ENCODE results near the gene LGR5. TPM values are rescaled to one million over a fixed set of nuclear protein-coding genes. Genes with fewer than 3 reads are reported as not detected.

LGR5 gene
- total RNA-seq, 2 experiments from 2014 or later: not detected

DNA sequence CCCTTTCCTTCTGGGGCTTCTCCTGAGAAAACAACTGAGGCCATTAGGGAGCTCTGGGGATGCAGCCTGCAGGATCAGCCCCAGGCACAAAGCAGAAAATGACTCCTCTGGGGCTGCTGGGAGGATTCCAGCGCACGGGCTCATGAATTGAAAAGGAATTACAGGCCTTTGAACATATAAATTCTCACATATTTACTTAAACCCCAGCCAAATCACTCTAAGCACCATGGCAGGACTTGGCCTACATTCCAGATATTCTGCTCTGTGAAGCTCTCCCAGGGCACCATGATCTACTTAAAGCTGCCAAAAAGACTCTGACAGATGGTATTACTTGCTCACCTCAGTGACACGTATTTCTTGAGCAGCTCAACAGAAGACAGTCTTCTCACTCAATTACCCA lies 136.9 kb downstream of the LGR5 start:
- Mint-ChIP-seq H3K27me3 (peaks cover 4% of the 10 kb centered on the region), H3K4me3 (no peak overlapping the region), H3K4me1 (ENCODE audit: low read depth) (no peaks in the 10 kb centered on the region), H3K36me3 (ENCODE audit: low read depth) (no peaks in the 10 kb centered on the region), H3K9me3 (no peaks in the 10 kb centered on the region), H3K27ac (no peak overlapping the region)
- no peak for DNase-seq
- ChIA-PET CTCF (interaction anchor here (1.2 kb wide), 1 partner anchor 161 kb away, joined by 3 read pairs; no protein-coding TSS in a partner anchor), POLR2A (no interaction called here)
- ATAC-seq: no peak
- intact Hi-C loops (cut with micrococcal nuclease): no loop called here
- no peak for TF ChIP-seq CTCF (IDR thresholded peaks at IDR 0.05)

GRCh38 chr12:71578694-71579258 lies 139.2 kb downstream of the LGR5 start:
- peaks cover 1% of the 10 kb centered on the region for H3K27me3 Mint-ChIP-seq
- intact Hi-C loops (cut with micrococcal nuclease): no loop called here
- no peaks in the 10 kb centered on the region for H3K36me3 Mint-ChIP-seq (ENCODE audit: low read depth)
- ATAC-seq: no peak
- H3K9me3 Mint-ChIP-seq: no peaks in the 10 kb centered on the region
- H3K4me3 Mint-ChIP-seq: no peak overlapping the region
- CTCF ChIA-PET: interaction anchor here (1.6 kb wide), 1 partner anchor 169 kb away, joined by 5 read pairs; no protein-coding TSS in a partner anchor
- no peak for DNase-seq
- POLR2A ChIA-PET: no interaction called here
- H3K27ac Mint-ChIP-seq: no peak overlapping the region
- no peaks in the 10 kb centered on the region for H3K4me1 Mint-ChIP-seq (ENCODE audit: low read depth)
- no peak for TF ChIP-seq CTCF (IDR thresholded peaks at IDR 0.05)

GRCh38 chr12:71581206-71581605 lies 141.6 kb downstream of the LGR5 start:
- Mint-ChIP-seq H3K9me3 (no peaks in the 10 kb centered on the region), H3K4me3 (no peak overlapping the region), H3K36me3 (ENCODE audit: low read depth) (no peaks in the 10 kb centered on the region), H3K27me3 (no peaks in the 10 kb centered on the region), H3K27ac (no peak overlapping the region), H3K4me1 (ENCODE audit: low read depth) (no peaks in the 10 kb centered on the region)
- ChIA-PET POLR2A (no interaction called here), CTCF (no interaction called here)
- ATAC-seq: no peak
- no peak for DNase-seq
- TF ChIP-seq CTCF (IDR thresholded peaks at IDR 0.05): no peak
- intact Hi-C loops (cut with micrococcal nuclease): no loop called here

- DNase-seq (no peak), ATAC-seq (no peak)
- intact Hi-C loops (cut with micrococcal nuclease): no loop called here
- peaks cover 1% of the 10 kb centered on the region for H3K27me3 Mint-ChIP-seq
- no peaks in the 10 kb centered on the region for H3K9me3 Mint-ChIP-seq
- CTCF ChIA-PET: no interaction called here
- H3K4me1 Mint-ChIP-seq (ENCODE audit: low read depth): no peaks in the 10 kb centered on the region
- POLR2A ChIA-PET: no interaction called here
- H3K36me3 Mint-ChIP-seq (ENCODE audit: low read depth): no peaks in the 10 kb centered on the region
- no peak for TF ChIP-seq CTCF (IDR thresholded peaks at IDR 0.05)
- H3K27ac Mint-ChIP-seq: no peak overlapping the region
- H3K4me3 Mint-ChIP-seq: no peak overlapping the region
Measured at GRCh38 chr12:71582925-71583324, 143.3 kb downstream of the LGR5 start.

DNA sequence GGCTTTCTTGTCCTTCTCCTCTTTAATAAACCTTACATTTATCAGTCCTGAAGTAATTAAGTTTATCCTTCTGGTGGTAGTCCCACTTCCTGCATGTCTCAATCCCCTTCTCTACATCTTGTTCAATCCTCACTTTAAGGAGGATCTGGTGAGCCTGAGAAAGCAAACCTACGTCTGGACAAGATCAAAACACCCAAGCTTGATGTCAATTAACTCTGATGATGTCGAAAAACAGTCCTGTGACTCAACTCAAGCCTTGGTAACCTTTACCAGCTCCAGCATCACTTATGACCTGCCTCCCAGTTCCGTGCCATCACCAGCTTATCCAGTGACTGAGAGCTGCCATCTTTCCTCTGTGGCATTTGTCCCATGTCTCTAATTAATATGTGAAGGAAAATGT lies 144.8 kb downstream of the LGR5 start:
- intact Hi-C loops (cut with micrococcal nuclease): no loop called here
- no peaks in the 10 kb centered on the region for H3K36me3 Mint-ChIP-seq (ENCODE audit: low read depth)
- ATAC-seq (no peak), DNase-seq (no peak)
- TF ChIP-seq CTCF (IDR thresholded peaks at IDR 0.05): no peak
- H3K4me3 Mint-ChIP-seq: no peak overlapping the region
- H3K27ac Mint-ChIP-seq: no peak overlapping the region
- ChIA-PET CTCF (interaction anchor here (1.1 to 2.0 kb wide), 2 partner anchors 11 to 163 kb away, joined by 4 to 6 read pairs; no protein-coding TSS in a partner anchor), POLR2A (no interaction called here)
- H3K4me1 Mint-ChIP-seq (ENCODE audit: low read depth): no peaks in the 10 kb centered on the region
- H3K9me3 Mint-ChIP-seq: no peaks in the 10 kb centered on the region
- peaks cover 2% of the 10 kb centered on the region for H3K27me3 Mint-ChIP-seq

All from activated CD8-positive, alpha-beta T cell treated with anti-CD3 and anti-CD28 coated beads for 36 hours (primary cell).